ENCODE measurements around the gene UMODL1. TPM values are rescaled to one million over a fixed set of nuclear protein-coding genes. Genes with fewer than 3 reads are reported as not detected.

The UMODL1 gene
- total RNA-seq, 1 experiment from 2014 or later: 0.20 TPM

GRCh38 chr21:42055425-42055824 lies 15.7 kb upstream of the UMODL1 start:
- ChIA-PET CTCF (no interaction called here), POLR2A (no interaction called here)
- no peaks in the 10 kb centered on the region for H3K36me3 ChIP-seq (ENCODE audit: control insufficient read depth, insufficient read depth, low read length)
- H3K4me3 Mint-ChIP-seq (ENCODE audit: unreplicated experiment): peak overlapping the region; percentile 23
- H3K27ac Mint-ChIP-seq (ENCODE audit: unreplicated experiment): peak overlapping the region; percentile 85
- no peaks in the 10 kb centered on the region for H3K9me3 Mint-ChIP-seq (ENCODE audit: unreplicated experiment)
- DNase-seq: no peak
- no peaks in the 10 kb centered on the region for H3K27me3 ChIP-seq (replicated peaks; ENCODE audit: control insufficient read depth, insufficient read depth, low read length)
- H3K4me3 ChIP-seq (ENCODE audit: low read depth, low read length): no peak overlapping the region
- H3K27me3 Mint-ChIP-seq (ENCODE audit: insufficient read depth, unreplicated experiment): no peaks in the 10 kb centered on the region
- TF ChIP-seq CTCF (IDR thresholded peaks at IDR 0.05; ENCODE audit: insufficient read depth in 1 of 2, low read depth in 1 of 2, low read length in 1 of 2, severe bottlenecking in 1 of 2, unreplicated experiment in 1 of 2): no peak
- no peaks in the 10 kb centered on the region for H3K9me3 ChIP-seq
- no TSS peak for BruUV-seq (replicated peaks)
- H3K36me3 Mint-ChIP-seq (ENCODE audit: insufficient read depth, unreplicated experiment): peaks cover 9% of the 10 kb centered on the region
- peaks cover 47% of the 10 kb centered on the region for H3K4me1 ChIP-seq
- intact Hi-C loops (cut with micrococcal nuclease; ENCODE audit: unreplicated experiment): no loop called here
- H3K4me1 Mint-ChIP-seq (ENCODE audit: low read depth, unreplicated experiment): peaks cover 20% of the 10 kb centered on the region

GRCh38 chr21:42056468-42056867 lies 14.6 kb upstream of the UMODL1 start:
- ChIA-PET POLR2A (interaction anchor here (0.6 kb wide), 1 partner anchor 29 kb away, joined by 5 read pairs; no protein-coding TSS in a partner anchor), CTCF (no interaction called here)
- peak overlapping the region; percentile 70 for H3K4me3 Mint-ChIP-seq (ENCODE audit: unreplicated experiment)
- peaks cover 9% of the 10 kb centered on the region for H3K36me3 Mint-ChIP-seq (ENCODE audit: insufficient read depth, unreplicated experiment)
- no peaks in the 10 kb centered on the region for H3K36me3 ChIP-seq (ENCODE audit: control insufficient read depth, insufficient read depth, low read length)
- intact Hi-C loops (cut with micrococcal nuclease; ENCODE audit: unreplicated experiment): loop anchor here (2.0 kb wide), 3 partner anchors 46 to 60 kb away; partner anchors contain the start of gene ZBTB21
- peaks cover 52% of the 10 kb centered on the region for H3K4me1 ChIP-seq
- no peaks in the 10 kb centered on the region for H3K9me3 ChIP-seq
- no peak for TF ChIP-seq CTCF (IDR thresholded peaks at IDR 0.05; ENCODE audit: insufficient read depth in 1 of 2, low read depth in 1 of 2, low read length in 1 of 2, severe bottlenecking in 1 of 2, unreplicated experiment in 1 of 2)
- H3K27me3 Mint-ChIP-seq (ENCODE audit: insufficient read depth, unreplicated experiment): no peaks in the 10 kb centered on the region
- H3K27me3 ChIP-seq (replicated peaks; ENCODE audit: control insufficient read depth, insufficient read depth, low read length): no peaks in the 10 kb centered on the region
- H3K27ac Mint-ChIP-seq (ENCODE audit: unreplicated experiment): peak overlapping the region; percentile 85
- peaks cover 26% of the 10 kb centered on the region for H3K4me1 Mint-ChIP-seq (ENCODE audit: low read depth, unreplicated experiment)
- no peaks in the 10 kb centered on the region for H3K9me3 Mint-ChIP-seq (ENCODE audit: unreplicated experiment)
- peak; percentile 45 to 54 for DNase-seq
- TSS peak; percentile 87 for BruUV-seq (replicated peaks)
- peak overlapping the region; percentile 30 for H3K4me3 ChIP-seq (ENCODE audit: low read depth, low read length)

GRCh38 chr21:42056996-42057689 lies 14.0 kb upstream of the UMODL1 start:
- peak overlapping the region; percentile 30 for H3K4me3 ChIP-seq (ENCODE audit: low read depth, low read length)
- peaks cover 9% of the 10 kb centered on the region for H3K36me3 Mint-ChIP-seq (ENCODE audit: insufficient read depth, unreplicated experiment)
- no peaks in the 10 kb centered on the region for H3K36me3 ChIP-seq (ENCODE audit: control insufficient read depth, insufficient read depth, low read length)
- no peaks in the 10 kb centered on the region for H3K27me3 ChIP-seq (replicated peaks; ENCODE audit: control insufficient read depth, insufficient read depth, low read length)
- H3K4me3 Mint-ChIP-seq (ENCODE audit: unreplicated experiment): peak overlapping the region; percentile 70
- peak; percentile 84 to 86 for DNase-seq
- TSS peak; percentile 93 for BruUV-seq (replicated peaks)
- no peaks in the 10 kb centered on the region for H3K9me3 ChIP-seq
- POLR2A ChIA-PET: no interaction called here
- no peaks in the 10 kb centered on the region for H3K9me3 Mint-ChIP-seq (ENCODE audit: unreplicated experiment)
- TF ChIP-seq CTCF (IDR thresholded peaks at IDR 0.05; ENCODE audit: insufficient read depth in 1 of 2, low read depth in 1 of 2, low read length in 1 of 2, severe bottlenecking in 1 of 2, unreplicated experiment in 1 of 2): no peak
- H3K27me3 Mint-ChIP-seq (ENCODE audit: insufficient read depth, unreplicated experiment): no peaks in the 10 kb centered on the region
- H3K4me1 ChIP-seq: peaks cover 52% of the 10 kb centered on the region
- CTCF ChIA-PET: interaction anchor here (0.8 kb wide), 1 partner anchor 51 kb away, joined by 3 read pairs; no protein-coding TSS in a partner anchor
- H3K27ac Mint-ChIP-seq (ENCODE audit: unreplicated experiment): peak overlapping the region; percentile 85
- H3K4me1 Mint-ChIP-seq (ENCODE audit: low read depth, unreplicated experiment): peaks cover 27% of the 10 kb centered on the region
- intact Hi-C loops (cut with micrococcal nuclease; ENCODE audit: unreplicated experiment): loop anchor here (1.0 to 2.0 kb wide), 4 partner anchors 10 to 60 kb away; partner anchors contain the start of gene ZBTB21
